ENCODE results near the gene NFX1.
"Not testable (repeated sequence)": the region's sequence is repeated elsewhere in the genome, so short reads cannot be mapped to it uniquely, and the experiment has no call there.

DNA sequence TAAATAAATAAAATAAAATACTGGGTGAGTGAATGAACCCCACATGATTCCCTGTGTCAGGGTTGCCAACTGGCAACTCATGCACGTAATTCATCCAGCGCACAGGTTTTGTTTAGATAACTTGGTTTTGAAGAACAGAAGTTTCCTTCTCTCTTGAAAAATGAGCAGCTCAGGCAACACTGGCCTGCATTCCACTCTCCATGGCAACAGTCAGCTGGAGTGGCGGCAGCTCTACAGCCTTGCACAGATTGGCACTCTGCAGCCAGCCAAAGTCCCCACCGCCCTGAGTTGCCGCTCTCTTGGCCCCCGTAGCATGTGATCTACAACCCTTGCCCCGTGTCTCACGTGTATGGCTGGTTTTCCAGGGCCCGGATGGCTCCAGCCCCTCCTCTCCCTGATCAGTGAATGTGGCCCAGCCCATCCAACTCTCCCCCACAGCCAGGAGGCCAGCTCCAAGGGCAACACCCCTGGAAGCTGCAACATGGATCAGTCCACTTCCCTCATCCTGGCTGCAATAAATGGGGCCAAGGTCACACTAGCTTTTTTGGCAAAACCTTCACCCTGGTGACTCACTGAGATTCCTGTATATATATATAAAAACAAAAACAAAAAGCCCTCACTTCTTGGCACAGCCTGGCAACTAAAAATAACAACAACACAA, 100.9 kb downstream of the NFX1 start:
- TF ChIP-seq, protein P1, sequence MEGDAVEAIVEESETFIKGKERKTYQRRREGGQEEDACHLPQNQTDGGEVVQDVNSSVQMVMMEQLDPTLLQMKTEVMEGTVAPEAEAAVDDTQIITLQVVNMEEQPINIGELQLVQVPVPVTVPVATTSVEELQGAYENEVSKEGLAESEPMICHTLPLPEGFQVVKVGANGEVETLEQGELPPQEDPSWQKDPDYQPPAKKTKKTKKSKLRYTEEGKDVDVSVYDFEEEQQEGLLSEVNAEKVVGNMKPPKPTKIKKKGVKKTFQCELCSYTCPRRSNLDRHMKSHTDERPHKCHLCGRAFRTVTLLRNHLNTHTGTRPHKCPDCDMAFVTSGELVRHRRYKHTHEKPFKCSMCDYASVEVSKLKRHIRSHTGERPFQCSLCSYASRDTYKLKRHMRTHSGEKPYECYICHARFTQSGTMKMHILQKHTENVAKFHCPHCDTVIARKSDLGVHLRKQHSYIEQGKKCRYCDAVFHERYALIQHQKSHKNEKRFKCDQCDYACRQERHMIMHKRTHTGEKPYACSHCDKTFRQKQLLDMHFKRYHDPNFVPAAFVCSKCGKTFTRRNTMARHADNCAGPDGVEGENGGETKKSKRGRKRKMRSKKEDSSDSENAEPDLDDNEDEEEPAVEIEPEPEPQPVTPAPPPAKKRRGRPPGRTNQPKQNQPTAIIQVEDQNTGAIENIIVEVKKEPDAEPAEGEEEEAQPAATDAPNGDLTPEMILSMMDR (IDR thresholded peaks at IDR 0.05), result not testable (repeated sequence)
- not testable (repeated sequence) for TF ChIP-seq POLR2A (IDR thresholded peaks at IDR 0.05)
- peak; percentile 67 to 74 for TF ChIP-seq POLR2AphosphoS5 (IDR thresholded peaks at IDR 0.05; ENCODE audit: insufficient read depth in 1 of 2, low read depth in 1 of 2)

Measured in vagina (tissue), 2 donors.